ENCODE measurements around the gene CD300LF. TPM values are rescaled to one million over a fixed set of nuclear protein-coding genes. Genes with fewer than 3 reads are reported as not detected.

CD300LF gene
- total and polyA plus RNA-seq, 4 donors = 0.13 to 1.9 (median 1.0) TPM

DNA sequence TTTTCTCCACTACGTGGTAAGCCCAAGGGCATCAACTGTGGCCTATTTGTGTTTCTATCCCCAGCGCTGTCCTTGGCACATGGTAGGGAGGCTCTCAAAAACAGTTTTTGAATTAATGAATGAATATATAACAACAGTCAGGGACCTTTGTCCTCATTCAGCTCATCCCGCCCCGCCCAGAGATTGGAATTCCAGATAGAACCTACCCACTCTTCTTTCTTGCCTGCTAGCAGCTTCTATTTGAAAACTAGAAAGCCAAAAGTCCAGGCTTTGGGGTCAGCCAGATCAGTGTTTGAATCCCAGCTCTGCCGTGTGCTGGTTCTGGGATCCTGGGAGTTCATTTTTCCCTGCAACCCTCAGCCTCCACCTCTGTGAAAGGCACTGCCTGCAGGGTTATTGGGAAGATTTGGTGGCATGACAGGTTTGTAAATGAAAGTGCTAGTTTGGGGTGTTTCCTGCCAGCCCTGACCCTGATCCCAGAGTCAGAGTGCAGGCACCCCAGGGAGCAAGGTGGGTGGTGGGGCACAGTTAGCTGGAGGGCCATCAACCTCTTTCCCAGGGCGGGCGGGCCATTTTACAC, 40.2 kb upstream of the CD300LF start:
- peaks cover 24 to 69% (median 53%) of the 10 kb centered on the region in 4 donors for H3K4me1 ChIP-seq (ENCODE audit: control insufficient read depth in 4 of 4, insufficient read depth in 4 of 4, low read length in 3 of 4)
- no peaks in the 10 kb centered on the region for H3K9me3 ChIP-seq (ENCODE audit: control insufficient read depth in 4 of 4, low read length in 3 of 4)
- H3K9ac ChIP-seq (ENCODE audit: low read depth in 1 of 2, low read length in 2 of 2) = peak overlapping the region in 1 of 2 donors; percentile 19
- TF ChIP-seq JUND (IDR thresholded peaks at IDR 0.05) (no peak), HNF4A (conservative IDR thresholded peaks at IDR 0.05) (peak; percentile 29 to 44), NR2F2 (IDR thresholded peaks at IDR 0.05) (no peak), FOXA1 (IDR thresholded peaks at IDR 0.05) (no peak), RXRA (IDR thresholded peaks at IDR 0.05) (peak in 1 of 2 donors; percentile 6), HNF4G (IDR thresholded peaks at IDR 0.05) (no peak), GABPA (IDR thresholded peaks at IDR 0.05 in 1 of 2, conservative IDR thresholded peaks at IDR 0.05 in 1 of 2) (no peak), SP1 (IDR thresholded peaks at IDR 0.05) (no peak), RAD21 (IDR thresholded peaks at IDR 0.05) (no peak), TAF1 (conservative IDR thresholded peaks at IDR 0.05) (no peak)
- TF ChIP-seq, protein P1, sequence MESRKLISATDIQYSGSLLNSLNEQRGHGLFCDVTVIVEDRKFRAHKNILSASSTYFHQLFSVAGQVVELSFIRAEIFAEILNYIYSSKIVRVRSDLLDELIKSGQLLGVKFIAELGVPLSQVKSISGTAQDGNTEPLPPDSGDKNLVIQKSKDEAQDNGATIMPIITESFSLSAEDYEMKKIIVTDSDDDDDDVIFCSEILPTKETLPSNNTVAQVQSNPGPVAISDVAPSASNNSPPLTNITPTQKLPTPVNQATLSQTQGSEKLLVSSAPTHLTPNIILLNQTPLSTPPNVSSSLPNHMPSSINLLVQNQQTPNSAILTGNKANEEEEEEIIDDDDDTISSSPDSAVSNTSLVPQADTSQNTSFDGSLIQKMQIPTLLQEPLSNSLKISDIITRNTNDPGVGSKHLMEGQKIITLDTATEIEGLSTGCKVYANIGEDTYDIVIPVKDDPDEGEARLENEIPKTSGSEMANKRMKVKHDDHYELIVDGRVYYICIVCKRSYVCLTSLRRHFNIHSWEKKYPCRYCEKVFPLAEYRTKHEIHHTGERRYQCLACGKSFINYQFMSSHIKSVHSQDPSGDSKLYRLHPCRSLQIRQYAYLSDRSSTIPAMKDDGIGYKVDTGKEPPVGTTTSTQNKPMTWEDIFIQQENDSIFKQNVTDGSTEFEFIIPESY (IDR thresholded peaks at IDR 0.05) = no peak
- TF ChIP-seq, protein P2, sequence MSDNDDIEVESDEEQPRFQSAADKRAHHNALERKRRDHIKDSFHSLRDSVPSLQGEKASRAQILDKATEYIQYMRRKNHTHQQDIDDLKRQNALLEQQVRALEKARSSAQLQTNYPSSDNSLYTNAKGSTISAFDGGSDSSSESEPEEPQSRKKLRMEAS (IDR thresholded peaks at IDR 0.05) = no peak
- TF ChIP-seq, protein P3, sequence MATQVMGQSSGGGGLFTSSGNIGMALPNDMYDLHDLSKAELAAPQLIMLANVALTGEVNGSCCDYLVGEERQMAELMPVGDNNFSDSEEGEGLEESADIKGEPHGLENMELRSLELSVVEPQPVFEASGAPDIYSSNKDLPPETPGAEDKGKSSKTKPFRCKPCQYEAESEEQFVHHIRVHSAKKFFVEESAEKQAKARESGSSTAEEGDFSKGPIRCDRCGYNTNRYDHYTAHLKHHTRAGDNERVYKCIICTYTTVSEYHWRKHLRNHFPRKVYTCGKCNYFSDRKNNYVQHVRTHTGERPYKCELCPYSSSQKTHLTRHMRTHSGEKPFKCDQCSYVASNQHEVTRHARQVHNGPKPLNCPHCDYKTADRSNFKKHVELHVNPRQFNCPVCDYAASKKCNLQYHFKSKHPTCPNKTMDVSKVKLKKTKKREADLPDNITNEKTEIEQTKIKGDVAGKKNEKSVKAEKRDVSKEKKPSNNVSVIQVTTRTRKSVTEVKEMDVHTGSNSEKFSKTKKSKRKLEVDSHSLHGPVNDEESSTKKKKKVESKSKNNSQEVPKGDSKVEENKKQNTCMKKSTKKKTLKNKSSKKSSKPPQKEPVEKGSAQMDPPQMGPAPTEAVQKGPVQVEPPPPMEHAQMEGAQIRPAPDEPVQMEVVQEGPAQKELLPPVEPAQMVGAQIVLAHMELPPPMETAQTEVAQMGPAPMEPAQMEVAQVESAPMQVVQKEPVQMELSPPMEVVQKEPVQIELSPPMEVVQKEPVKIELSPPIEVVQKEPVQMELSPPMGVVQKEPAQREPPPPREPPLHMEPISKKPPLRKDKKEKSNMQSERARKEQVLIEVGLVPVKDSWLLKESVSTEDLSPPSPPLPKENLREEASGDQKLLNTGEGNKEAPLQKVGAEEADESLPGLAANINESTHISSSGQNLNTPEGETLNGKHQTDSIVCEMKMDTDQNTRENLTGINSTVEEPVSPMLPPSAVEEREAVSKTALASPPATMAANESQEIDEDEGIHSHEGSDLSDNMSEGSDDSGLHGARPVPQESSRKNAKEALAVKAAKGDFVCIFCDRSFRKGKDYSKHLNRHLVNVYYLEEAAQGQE (IDR thresholded peaks at IDR 0.05) = no peak
- TF ChIP-seq, protein P4, sequence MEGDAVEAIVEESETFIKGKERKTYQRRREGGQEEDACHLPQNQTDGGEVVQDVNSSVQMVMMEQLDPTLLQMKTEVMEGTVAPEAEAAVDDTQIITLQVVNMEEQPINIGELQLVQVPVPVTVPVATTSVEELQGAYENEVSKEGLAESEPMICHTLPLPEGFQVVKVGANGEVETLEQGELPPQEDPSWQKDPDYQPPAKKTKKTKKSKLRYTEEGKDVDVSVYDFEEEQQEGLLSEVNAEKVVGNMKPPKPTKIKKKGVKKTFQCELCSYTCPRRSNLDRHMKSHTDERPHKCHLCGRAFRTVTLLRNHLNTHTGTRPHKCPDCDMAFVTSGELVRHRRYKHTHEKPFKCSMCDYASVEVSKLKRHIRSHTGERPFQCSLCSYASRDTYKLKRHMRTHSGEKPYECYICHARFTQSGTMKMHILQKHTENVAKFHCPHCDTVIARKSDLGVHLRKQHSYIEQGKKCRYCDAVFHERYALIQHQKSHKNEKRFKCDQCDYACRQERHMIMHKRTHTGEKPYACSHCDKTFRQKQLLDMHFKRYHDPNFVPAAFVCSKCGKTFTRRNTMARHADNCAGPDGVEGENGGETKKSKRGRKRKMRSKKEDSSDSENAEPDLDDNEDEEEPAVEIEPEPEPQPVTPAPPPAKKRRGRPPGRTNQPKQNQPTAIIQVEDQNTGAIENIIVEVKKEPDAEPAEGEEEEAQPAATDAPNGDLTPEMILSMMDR (IDR thresholded peaks at IDR 0.05; ENCODE audit: low read depth, low read length, missing input control) = no peak
- peak overlapping the region; percentile 90 to 98 for H3K27ac ChIP-seq (ENCODE audit: low read depth in 1 of 2, low read length in 2 of 2)
- no peak for DNase-seq (ENCODE audit: low spot score)
- no peaks in the 10 kb centered on the region for H3K27me3 ChIP-seq (ENCODE audit: control insufficient read depth in 4 of 4, insufficient read depth in 4 of 4, low read length in 3 of 4)
- H3K4me3 ChIP-seq (ENCODE audit: low read depth in 1 of 3, low read length in 3 of 3) = no peak overlapping the region
- no peaks in the 10 kb centered on the region for H3K36me3 ChIP-seq (ENCODE audit: control insufficient read depth in 4 of 4, insufficient read depth in 3 of 4, low read depth in 1 of 4, low read length in 3 of 4)
- 62% methylated on average over 7 of the region's 7 CpGs for WGBS

DNA sequence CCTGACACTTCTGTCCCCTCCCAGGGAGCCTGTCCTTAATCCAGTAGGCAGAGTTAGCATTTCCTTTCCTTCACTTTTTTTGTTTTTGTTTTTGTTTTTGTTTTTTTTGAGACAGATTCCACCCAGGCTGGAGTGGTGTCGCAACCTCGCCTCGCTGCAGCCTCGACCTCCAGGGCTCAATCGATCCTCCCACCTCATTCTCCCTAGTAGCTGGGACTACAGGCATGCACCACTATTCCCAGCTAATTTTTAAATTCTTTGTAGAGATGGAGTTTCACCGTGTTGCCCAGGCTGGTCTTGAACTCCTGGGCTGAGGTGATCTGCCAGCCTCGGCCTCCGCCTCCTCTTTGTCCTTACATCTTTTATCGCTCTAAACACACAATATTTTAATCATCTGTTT, 39.7 kb upstream of the CD300LF start:
- TF ChIP-seq SP1 (IDR thresholded peaks at IDR 0.05) = no peak
- no peak for TF ChIP-seq HNF4G (IDR thresholded peaks at IDR 0.05)
- TF ChIP-seq, protein P5, sequence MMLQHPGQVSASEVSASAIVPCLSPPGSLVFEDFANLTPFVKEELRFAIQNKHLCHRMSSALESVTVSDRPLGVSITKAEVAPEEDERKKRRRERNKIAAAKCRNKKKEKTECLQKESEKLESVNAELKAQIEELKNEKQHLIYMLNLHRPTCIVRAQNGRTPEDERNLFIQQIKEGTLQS (IDR thresholded peaks at IDR 0.05) = no peak
- Histone ChIP-seq H3K4me3 (ENCODE audit: low read depth in 1 of 3, low read length in 3 of 3) (no peak overlapping the region), H3K27ac (ENCODE audit: low read depth in 1 of 2, low read length in 2 of 2) (peak overlapping the region; percentile 90 to 98), H3K4me1 (ENCODE audit: control insufficient read depth in 4 of 4, insufficient read depth in 4 of 4, low read length in 3 of 4) (peaks cover 21 to 69% (median 53%) of the 10 kb centered on the region in 4 donors), H3K27me3 (ENCODE audit: control insufficient read depth in 4 of 4, insufficient read depth in 4 of 4, low read length in 3 of 4) (no peaks in the 10 kb centered on the region), H3K36me3 (ENCODE audit: control insufficient read depth in 4 of 4, insufficient read depth in 3 of 4, low read depth in 1 of 4, low read length in 3 of 4) (no peaks in the 10 kb centered on the region), H3K9me3 (ENCODE audit: control insufficient read depth in 4 of 4, low read length in 3 of 4) (no peaks in the 10 kb centered on the region), H3K9ac (ENCODE audit: low read depth in 1 of 2, low read length in 2 of 2) (no peak overlapping the region)
- no peak for DNase-seq (ENCODE audit: low spot score)
- 51% methylated on average over 9 of the region's 9 CpGs for WGBS

Measured in liver (tissue), 9 donors.